Activated CD8-positive, alpha-beta memory T cell treated with anti-CD3 and anti-CD28 coated beads for 24 hours (primary cell): ENCODE results near the gene OR6B3.

ENCODE experiments used
- DNase-seq: peaks from one replicate; pipeline ENCODE4 v3.0.0-alpha.2; 2020

The OR6B3 gene

GRCh38 chr2:240043279-240043989 lies 9.9 kb downstream of the OR6B3 start:
- no peak for DNase-seq

GRCh38 chr2:240042740-240043139 lies 10.6 kb downstream of the OR6B3 start:
- no peak for DNase-seq

GRCh38 chr2:240041363-240041762 lies 12.0 kb downstream of the OR6B3 start:
- no peak for DNase-seq

GRCh38 chr2:240037358-240037757 lies 16.0 kb downstream of the OR6B3 start:
- DNase-seq, result no peak

GRCh38 chr2:240033330-240033678 lies 20.0 kb downstream of the OR6B3 start:
- DNase-seq, result no peak

GRCh38 chr2:240032406-240033329 lies 20.7 kb downstream of the OR6B3 start:
- DNase-seq, result no peak

GRCh38 chr2:240030379-240031094 lies 22.8 kb downstream of the OR6B3 start, which contains the start of gene OR6B2:
OR6B2 (minus strand) TSS chr2:240030429; CDS start chr2:240030429, 0 bp downstream.
- no peak for DNase-seq

GRCh38 chr2:240024766-240025165 lies 28.6 kb downstream of the OR6B3 start:
- no peak for DNase-seq

GRCh38 chr2:240023792-240024191 lies 29.5 kb downstream of the OR6B3 start:
- no peak for DNase-seq

GRCh38 chr2:240021488-240022104 lies 31.7 kb downstream of the OR6B3 start:
- peak; percentile 82 for DNase-seq

- DNase-seq, result no peak
Measured at GRCh38 chr2:240018071-240018750, 35.1 kb downstream of the OR6B3 start.

GRCh38 chr2:240014327-240014726 lies 39.0 kb downstream of the OR6B3 start:
- DNase-seq, result no peak

- no peak for DNase-seq
Measured at GRCh38 chr2:240013343-240013742, 40.0 kb downstream of the OR6B3 start.

GRCh38 chr2:240002983-240003382 lies 50.3 kb downstream of the OR6B3 start:
- no peak for DNase-seq

GRCh38 chr2:240000671-240001070 lies 52.6 kb downstream of the OR6B3 start:
- no peak for DNase-seq

GRCh38 chr2:239997686-239998409 lies 55.5 kb downstream of the OR6B3 start:
- no peak for DNase-seq
